ENCODE measurements around the gene COX6A2. TPM values are rescaled to one million over a fixed set of nuclear protein-coding genes. Genes with fewer than 3 reads are reported as not detected.

Gene COX6A2
- polyA plus RNA-seq, 1 of the 3 experiments (the other 2 are of a cell fraction), result not detected

- no peak overlapping the region for H3K27ac ChIP-seq (ENCODE audit: low read depth in 2 of 2, low read length in 1 of 2)
- no peaks in the 10 kb centered on the region for H3K36me3 ChIP-seq (replicated peaks in 1 of 2; ENCODE audit: control insufficient read depth in 1 of 2, insufficient read depth in 2 of 2, low read length in 1 of 2)
- H3K9ac ChIP-seq, result no peak overlapping the region
- H3K4me1 ChIP-seq (ENCODE audit: control insufficient read depth in 1 of 2, insufficient read depth in 2 of 2, low read depth in 1 of 2, low read length in 1 of 2), result peaks cover 0 to 2% of the 10 kb centered on the region in 2 experiments; a peak in 1 of 4 replicates
- H4K20me1 ChIP-seq (ENCODE audit: insufficient read depth), result no peaks in the 10 kb centered on the region
- ChIA-PET POLR2A (interaction anchor here (0.8 kb wide), 1 partner anchor 63 kb away, joined by 3 read pairs; no protein-coding TSS in a partner anchor), CTCF (interaction anchor here (0.6 to 1.2 kb wide), 2 partner anchors 215 to 451 kb away, joined by 4 to 5 read pairs; no protein-coding TSS in a partner anchor)
- no peaks in the 10 kb centered on the region for H3K27me3 ChIP-seq (ENCODE audit: insufficient read depth)
- H3K4me2 ChIP-seq, result no peak overlapping the region
- H3K9me3 ChIP-seq, result no peaks in the 10 kb centered on the region
- H3K9me2 ChIP-seq, result no peaks in the 10 kb centered on the region
- 91% methylated on average over 35 of the region's 47 CpGs for WGBS (ENCODE audit: low lambda C conversion rate)
- no peak for TF ChIP-seq MEF2A (IDR thresholded peaks at IDR 0.05; ENCODE audit: borderline replicate concordance, low read depth)
- no peak for TF ChIP-seq ELF1 (IDR thresholded peaks at IDR 0.05)
- no peak for TF ChIP-seq GABPA (IDR thresholded peaks at IDR 0.05; ENCODE audit: low read depth)
- no peak for TF ChIP-seq IRF3 (IDR thresholded peaks at IDR 0.05; ENCODE audit: low read depth, low read length)
- TF ChIP-seq ZBTB33 (IDR thresholded peaks at IDR 0.05; ENCODE audit: borderline replicate concordance, low read depth), result no peak
- TF ChIP-seq SIN3A (IDR thresholded peaks at IDR 0.05; ENCODE audit: borderline replicate concordance, low read depth, low read length), result no peak
- no peak for TF ChIP-seq FOSL2 (IDR thresholded peaks at IDR 0.05; ENCODE audit: borderline replicate concordance, low read depth)
- no peak for TF ChIP-seq EP300 (IDR thresholded peaks at IDR 0.05; ENCODE audit: borderline replicate concordance in 1 of 2, low read depth in 1 of 2, low read length in 1 of 2)
- TF ChIP-seq TAF1 (IDR thresholded peaks at IDR 0.05; ENCODE audit: borderline replicate concordance, low read depth, low read length), result no peak
- no peak for TF ChIP-seq TEAD4 (IDR thresholded peaks at IDR 0.05; ENCODE audit: borderline replicate concordance, insufficient read depth)
- no peak for TF ChIP-seq POLR2AphosphoS5 (IDR thresholded peaks at IDR 0.05; ENCODE audit: low read depth, low read length)
- DNase-seq, result no peak
- H2AFZ ChIP-seq (ENCODE audit: low read depth), result no peak overlapping the region
- peaks cover 13% of the 10 kb centered on the region for H3F3A ChIP-seq (replicated peaks; ENCODE audit: insufficient read depth)
- no peak overlapping the region for H3K4me3 ChIP-seq (ENCODE audit: low read depth in 2 of 2, low read length in 1 of 2)
- no peaks in the 10 kb centered on the region for H3K79me2 ChIP-seq (ENCODE audit: insufficient read depth)
These were observed 7.4 kb upstream of the COX6A2 start for GRCh38 chr16:31435341-31436220.
